GM12892 (cell line): Measurements from ENCODE around the gene PLCG2.
"Not testable (repeated sequence)": the region's sequence is repeated elsewhere in the genome, so short reads cannot be mapped to it uniquely, and the experiment has no call there.

Source experiments
- DNase-seq: peaks from one replicate; pipeline ENCODE4 v3.0.0; 2011; ENCODE audit not compliant: insufficient read length
- FAIRE-seq: peaks from 2 replicates; lab custom pipeline; 2011; peaks lifted over from hg19 to GRCh38; lab: Jason Lieb, UNC
- POLR2A ChIP-seq: IDR thresholded peaks from 2 replicates; pipeline ENCODE4 v1.6.1; 2011; ENCODE audit warnings: low read depth, low read length, control low read depth
- POLR2AphosphoS5 ChIP-seq: IDR thresholded peaks from 2 replicates; pipeline ENCODE4 v1.6.1; 2011; ENCODE audit warnings: low read depth, low read length, control low read depth
- TAF1 ChIP-seq: IDR thresholded peaks from 2 replicates; pipeline ENCODE4 v1.6.1; 2011; ENCODE audit warnings: low read depth, mild to moderate bottlenecking, control low read depth, low read length, borderline replicate concordance

PLCG2 gene

DNA sequence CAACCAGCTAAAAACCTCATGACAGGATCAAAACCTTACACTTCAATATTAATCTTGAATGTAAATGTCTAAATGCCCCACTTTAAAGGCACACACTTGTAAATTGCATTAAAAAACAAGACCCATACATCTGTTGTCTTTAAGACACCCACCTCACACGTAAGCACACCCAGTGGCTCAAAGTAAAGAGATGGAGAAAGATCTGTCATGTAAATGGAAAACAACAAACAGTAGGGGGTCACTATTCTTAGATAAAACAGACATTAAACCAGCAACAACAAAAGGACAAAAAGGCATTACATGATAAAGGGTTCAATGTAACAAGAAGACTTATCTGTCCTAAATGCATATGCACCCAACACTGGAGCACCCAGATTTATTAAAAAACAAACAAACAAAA lies 196.5 kb downstream of the PLCG2 start:
- no peak for TF ChIP-seq TAF1
- TF ChIP-seq POLR2A, result no peak
- no peak for TF ChIP-seq POLR2AphosphoS5
- FAIRE-seq (no peak), DNase-seq (no peak)

DNA sequence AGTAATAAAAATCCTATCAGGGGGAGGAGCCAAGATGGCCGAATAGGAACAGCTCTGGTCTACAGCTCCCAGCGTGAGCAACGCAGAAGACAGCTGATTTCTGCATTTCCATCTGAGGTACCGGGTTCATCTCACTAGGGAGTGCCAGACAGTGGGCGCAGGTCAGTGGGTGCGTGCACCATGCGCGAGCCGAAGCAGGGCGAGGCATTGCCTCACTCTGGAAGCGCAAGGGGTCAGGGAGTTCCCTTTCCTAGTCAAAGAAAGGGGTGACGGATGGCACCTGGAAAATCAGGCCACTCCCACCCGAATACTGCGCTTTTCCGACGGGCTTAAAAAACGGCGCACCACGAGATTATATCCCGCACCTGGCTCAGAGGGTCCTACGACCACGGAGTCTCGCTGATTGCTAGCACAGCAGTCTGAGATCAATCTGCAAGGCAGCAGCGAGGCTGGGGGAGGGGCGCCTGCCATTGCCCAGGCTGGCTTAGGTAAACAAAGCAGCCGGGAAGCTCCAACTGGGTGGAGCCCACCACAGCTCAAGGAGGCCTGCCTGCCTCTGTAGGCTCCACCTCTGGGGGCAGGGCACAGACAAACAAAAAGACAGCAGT lies 198.3 kb downstream of the PLCG2 start:
- not testable (repeated sequence) for FAIRE-seq

DNA sequence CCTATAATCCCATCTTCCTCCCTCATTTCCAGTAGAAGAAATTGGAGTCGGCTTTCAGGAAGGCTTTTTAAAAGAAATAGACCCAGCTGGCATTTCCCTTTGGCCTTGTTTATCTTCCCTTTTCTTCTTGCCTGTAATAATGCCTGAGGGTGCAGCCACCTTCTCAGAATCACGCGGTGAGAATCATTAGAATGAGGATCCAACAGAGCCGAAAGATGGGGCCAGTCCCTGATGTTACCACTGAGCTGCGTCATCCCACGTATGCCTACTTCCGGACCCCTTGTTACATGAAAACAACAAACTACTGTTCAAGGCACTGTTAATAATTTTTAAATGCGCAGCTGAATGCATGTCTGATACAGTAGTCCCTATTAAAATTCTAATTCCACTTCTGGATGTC lies 208.0 kb downstream of the PLCG2 start:
- TF ChIP-seq POLR2AphosphoS5 (no peak), POLR2A (no peak), TAF1 (no peak)
- no peak for DNase-seq
- FAIRE-seq, result no peak

More for the DNA sequence above, 198.3 kb downstream of the PLCG2 start:
- not testable (repeated sequence) for DNase-seq

DNA sequence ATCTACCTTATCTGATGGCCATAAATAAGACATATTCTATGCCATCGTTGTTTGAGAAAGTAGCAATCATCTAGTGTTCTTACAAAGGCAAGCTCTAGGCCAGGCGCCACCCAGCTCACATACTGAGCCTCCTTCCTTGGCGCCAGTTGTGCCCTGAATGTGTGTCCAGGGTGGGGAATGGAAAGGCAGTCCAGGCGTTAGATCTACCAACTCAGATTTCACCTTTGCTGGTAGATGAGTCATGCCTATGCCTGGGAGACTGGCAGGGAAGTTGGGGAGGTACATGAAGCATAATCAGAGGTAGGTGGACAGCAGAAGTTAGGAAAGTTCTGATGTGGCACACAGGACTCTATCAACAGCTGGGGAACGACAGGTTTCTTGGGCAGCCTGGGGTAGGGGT lies 208.6 kb downstream of the PLCG2 start:
- FAIRE-seq, result no peak
- no peak for DNase-seq
- TF ChIP-seq POLR2AphosphoS5, result no peak
- TF ChIP-seq TAF1, result no peak
- TF ChIP-seq POLR2A, result no peak

DNA sequence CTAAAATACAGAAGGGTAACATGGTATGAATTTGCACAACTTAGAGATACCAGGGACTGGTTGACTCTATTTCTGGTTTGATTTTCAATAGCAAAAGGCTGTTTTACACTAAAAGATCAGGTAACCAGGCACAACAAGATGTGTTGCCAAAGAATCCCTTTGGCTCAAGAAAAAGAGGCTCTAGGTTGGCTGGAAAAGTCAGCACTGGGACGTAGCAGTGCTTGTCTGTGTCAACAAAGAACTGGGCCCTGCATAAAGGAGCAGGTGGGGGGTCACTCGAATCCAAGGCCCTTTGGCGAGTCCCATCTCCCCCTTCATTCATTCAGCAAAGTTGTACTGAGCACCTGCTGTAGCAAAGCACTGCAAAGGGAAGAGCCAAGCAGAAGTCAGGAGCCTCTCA lies 213.8 kb downstream of the PLCG2 start:
- FAIRE-seq, result no peak
- no peak for DNase-seq
- TF ChIP-seq POLR2AphosphoS5, result no peak
- TF ChIP-seq TAF1, result no peak
- no peak for TF ChIP-seq POLR2A

DNA sequence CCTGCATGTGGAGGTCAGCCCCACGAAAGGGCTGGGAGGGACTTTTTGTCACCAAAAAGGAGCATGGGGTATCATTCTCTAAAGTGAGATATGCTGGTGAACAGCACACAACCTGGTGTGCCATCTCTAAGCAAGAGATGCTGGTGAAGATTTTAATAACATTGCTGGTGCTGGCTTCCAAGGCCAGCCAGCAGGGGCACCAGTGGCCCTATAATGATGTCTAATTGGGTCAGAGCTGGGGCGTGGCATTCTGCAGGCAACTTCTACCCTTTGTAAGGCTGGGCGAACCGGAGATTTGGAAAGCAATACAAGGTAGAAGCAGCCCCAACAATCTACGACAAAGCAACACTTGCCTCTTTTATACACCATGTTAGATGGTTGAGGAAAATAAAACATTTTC lies 215.4 kb downstream of the PLCG2 start:
- FAIRE-seq, result no peak
- DNase-seq, result no peak
- TF ChIP-seq POLR2A (no peak), TAF1 (no peak), POLR2AphosphoS5 (no peak)

DNA sequence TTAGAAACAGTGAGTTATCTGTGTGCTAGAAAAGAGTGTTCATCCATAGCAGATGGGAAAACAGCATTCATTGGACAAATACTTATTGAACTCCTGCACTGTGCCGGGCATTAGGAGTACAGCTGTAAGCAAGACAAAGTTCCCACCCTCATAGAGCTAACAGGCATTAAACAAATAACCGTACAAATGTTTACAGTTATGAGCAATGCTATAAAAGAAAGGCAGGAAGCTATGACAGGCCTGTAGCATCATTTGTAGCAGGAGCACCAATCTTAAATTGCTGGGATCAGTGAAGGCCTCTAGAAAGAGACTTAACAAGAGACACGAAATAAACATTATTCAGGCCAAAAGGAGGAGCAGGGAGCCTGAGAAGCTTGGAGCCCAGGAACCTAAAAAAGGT lies 216.6 kb downstream of the PLCG2 start:
- DNase-seq (no peak), FAIRE-seq (no peak)
- TF ChIP-seq POLR2AphosphoS5 (no peak), TAF1 (no peak), POLR2A (no peak)

DNA sequence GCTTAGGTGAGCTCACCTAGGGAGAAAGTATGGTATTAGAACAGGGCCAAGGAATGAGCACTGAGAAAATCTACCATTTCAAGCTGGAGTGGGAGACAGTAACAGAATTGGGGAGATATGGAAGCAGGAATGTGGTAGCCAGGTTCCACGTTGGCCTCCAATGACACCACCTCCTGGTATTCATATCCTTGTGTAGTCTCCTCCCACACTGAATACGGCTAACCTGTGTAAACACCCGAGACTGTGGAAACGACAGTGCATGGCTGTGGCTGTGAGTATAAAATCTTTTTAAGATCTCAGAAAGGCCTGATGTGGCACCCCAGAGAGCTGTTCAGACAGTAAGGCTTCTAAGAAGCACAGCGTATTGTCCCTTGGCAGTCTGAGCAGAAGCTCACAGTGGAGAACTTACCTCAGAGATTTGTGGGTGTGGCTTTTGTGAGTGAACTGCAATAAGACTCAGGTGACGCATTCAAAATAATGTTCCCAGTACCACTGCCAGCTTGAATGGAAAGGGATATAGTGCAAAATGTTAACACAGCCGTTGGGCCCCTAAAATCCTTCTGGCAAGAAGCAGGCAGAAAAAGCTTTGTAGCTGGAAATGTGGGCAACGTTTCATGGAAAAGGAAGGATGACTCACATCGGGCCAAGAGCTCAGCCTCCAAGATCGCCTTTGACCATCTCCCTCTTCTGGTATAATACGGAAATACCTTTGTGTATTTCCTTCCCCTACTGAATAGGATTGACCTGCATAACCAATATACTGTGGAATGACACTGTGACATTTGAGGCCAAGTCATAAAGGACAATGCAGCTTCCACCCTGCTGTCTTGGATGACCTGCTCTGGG lies 217.8 kb downstream of the PLCG2 start:
- no peak for TF ChIP-seq POLR2A
- TF ChIP-seq TAF1, result no peak
- TF ChIP-seq POLR2AphosphoS5, result no peak
- FAIRE-seq (no peak), DNase-seq (no peak)

DNA sequence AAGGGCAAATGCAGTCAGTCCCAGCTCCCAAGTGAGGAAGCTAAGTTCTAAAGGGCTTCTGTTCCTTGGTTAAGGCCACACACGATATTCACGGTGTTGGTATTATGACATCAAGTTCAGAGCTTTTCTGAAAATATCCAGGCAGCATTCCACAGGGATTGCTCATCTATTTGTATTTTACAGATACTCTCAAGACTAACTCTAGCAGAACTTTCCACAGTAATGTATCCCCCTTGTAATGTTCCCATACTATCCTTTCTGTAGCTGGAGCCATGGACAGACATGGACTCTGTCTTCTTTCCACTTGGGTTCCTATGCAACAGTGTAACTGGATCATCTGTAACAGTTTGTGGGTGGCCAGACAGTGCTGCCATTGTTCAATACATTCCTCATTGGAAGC lies 218.6 kb downstream of the PLCG2 start:
- no peak for TF ChIP-seq POLR2AphosphoS5
- TF ChIP-seq TAF1, result no peak
- no peak for TF ChIP-seq POLR2A
- no peak for FAIRE-seq
- DNase-seq, result no peak

DNA sequence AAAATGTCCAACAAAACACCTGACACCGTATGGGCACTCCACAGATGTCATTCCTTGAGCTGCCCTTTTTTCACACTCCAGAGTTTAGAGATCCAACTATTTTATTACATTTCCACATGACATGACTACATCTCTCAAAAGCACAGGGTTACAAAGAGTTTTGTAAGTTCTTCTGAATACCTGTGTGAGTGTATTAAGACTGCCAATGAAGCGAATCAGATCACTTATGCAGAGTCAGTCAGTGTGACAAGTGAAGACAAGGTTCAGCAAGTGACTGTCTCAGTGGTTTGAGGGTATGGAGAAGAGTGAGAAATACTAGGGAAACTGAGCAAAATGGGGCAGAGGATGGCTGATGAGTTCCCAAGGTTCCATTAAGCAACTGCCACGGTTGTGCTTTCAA lies 223.7 kb downstream of the PLCG2 start:
- no peak for TF ChIP-seq POLR2A
- no peak for TF ChIP-seq POLR2AphosphoS5
- TF ChIP-seq TAF1, result no peak
- DNase-seq, result no peak
- no peak for FAIRE-seq

DNA sequence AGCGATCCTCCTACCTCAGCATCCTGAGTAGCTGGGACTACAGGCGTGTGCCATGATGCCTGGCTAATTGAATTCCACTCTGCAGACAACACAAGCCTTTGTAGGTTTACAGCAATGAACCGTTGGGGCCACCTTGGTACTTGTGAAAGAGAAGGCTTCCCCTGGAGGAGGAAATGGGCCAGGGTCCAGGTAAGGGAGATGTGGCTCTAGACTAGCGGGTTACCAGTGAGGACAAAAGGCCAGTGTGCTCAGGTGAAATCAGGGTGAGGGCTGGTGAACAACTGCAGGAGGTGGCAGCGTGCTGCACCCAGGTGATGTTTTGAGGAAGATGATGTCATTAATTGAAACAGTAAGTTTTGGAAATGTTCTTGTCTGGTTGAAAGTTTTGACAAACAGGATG lies 225.5 kb downstream of the PLCG2 start:
- no peak for DNase-seq
- FAIRE-seq, result no peak
- no peak for TF ChIP-seq POLR2A
